GM12892 (cell line): ENCODE data around the gene WFDC5.

Experiments
- POLR2A ChIP-seq: IDR thresholded peaks from 2 replicates; pipeline ENCODE4 v1.6.1; 2011; ENCODE audit warnings: low read depth, low read length, control low read depth
- POLR2AphosphoS5 ChIP-seq: IDR thresholded peaks from 2 replicates; pipeline ENCODE4 v1.6.1; 2011; ENCODE audit warnings: low read depth, low read length, control low read depth
- TAF1 ChIP-seq: IDR thresholded peaks from 2 replicates; pipeline ENCODE4 v1.6.1; 2011; ENCODE audit warnings: low read depth, mild to moderate bottlenecking, control low read depth, low read length, borderline replicate concordance

DNA sequence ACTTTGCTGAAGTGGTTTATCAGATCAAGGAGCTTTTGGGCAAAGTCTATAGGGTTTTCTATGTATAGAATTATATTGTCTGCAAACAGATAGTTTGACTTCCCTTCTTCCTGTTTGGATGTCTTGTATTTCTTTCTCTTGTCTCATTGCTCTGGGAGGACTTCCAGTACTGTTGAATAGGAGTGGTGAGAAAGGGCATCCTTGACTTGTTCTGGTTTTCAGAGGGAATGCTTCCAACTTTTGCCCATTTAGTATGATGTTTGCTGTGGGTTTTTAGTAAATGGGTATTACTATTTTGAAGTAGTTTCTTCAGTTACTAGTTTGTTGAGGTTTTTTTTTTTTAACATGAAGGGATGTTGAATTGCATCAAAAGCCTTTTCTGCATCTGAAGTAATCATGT is 50.2 kb downstream of the WFDC5 start:
- TF ChIP-seq POLR2A (no peak), POLR2AphosphoS5 (no peak), TAF1 (no peak)
